Progenitor cell of endocrine pancreas (in vitro differentiated cells): ENCODE measurements around the gene CASK. TPM values are rescaled to one million over a fixed set of nuclear protein-coding genes. Genes with fewer than 3 reads are reported as not detected.

Source experiments
- DNase-seq: peaks from one replicate; pipeline ENCODE4 v3.0.0; 2021; ENCODE audit warnings: low spot score; ENCODE audit not compliant: unreplicated experiment
- H3K27ac Mint-ChIP-seq: 2 replicates; pipeline ENCODE4 v1.8.0; 2021; ENCODE audit warnings: mild to moderate bottlenecking, moderate library complexity, mixed read lengths
- H3K27me3 Mint-ChIP-seq: 2 replicates; pipeline ENCODE4 v1.8.0; 2021; ENCODE audit warnings: mixed read lengths
- H3K36me3 Mint-ChIP-seq: 2 replicates; pipeline ENCODE4 v1.8.0; 2022; ENCODE audit warnings: mixed read lengths; ENCODE audit not compliant: insufficient read depth
- H3K4me1 Mint-ChIP-seq: 2 replicates; pipeline ENCODE4 v1.8.0; 2021; ENCODE audit warnings: low read depth, mixed read lengths
- H3K4me3 Mint-ChIP-seq: 2 replicates; pipeline ENCODE4 v1.8.0; 2021; ENCODE audit warnings: low read depth, mild to moderate bottlenecking, moderate library complexity, mixed read lengths
- H3K9me3 Mint-ChIP-seq: 2 replicates; pipeline ENCODE4 v1.8.0; 2021; ENCODE audit warnings: low read depth, mixed read lengths
- total RNA-seq: library from RNA; stranded (reverse); gene quantifications from 2 replicates; pipeline ENCODE4 v1.2.1, GENCODE V29; 2021
- TF ChIP-seq, protein P1 (sequence below): fragments of 200-600 bp; sonication (generic); IDR thresholded peaks from one replicate; pipeline ENCODE4 v1.5.0; 2021; ENCODE audit warnings: antibody characterized with exemption, mild to moderate bottlenecking; ENCODE audit not compliant: unreplicated experiment

Gene CASK
- total RNA-seq, 1 donor from 2014 or later, result 68.3 TPM

DNA sequence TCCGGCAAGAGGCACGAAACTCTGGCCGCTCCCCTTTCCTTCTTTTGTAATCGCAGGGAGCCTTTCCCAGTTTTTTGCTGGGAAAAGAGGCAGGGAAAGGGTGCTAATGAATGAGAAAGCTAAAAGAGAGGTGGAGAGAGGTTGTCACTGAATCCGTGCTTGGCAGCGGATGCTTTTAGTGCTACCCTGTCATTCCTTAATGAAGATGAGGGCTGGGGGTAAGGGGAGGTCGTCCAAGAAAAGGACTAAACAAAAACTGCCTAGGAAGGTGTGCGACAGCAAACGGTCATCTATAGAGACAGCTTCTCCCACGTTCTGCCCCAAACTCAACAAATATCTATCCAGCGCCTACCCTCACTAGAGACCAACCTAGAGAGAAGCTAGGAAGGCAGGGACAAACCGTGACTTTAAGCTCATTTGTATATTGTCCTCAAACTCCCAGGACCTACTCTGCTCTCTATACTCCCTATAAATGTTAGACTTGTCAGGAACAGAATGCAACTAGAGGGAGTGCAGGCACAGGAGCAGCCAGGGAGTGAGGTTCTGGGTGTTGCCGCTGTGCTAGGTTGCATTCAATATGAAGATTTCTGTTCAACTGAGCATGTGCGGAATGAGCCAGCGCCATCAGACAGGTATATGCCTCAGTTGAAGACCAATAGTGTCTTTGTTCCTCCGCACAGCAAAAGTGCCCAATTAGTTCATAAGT, 777 bp upstream of the CASK start:
- DNase-seq, result no peak
- H3K4me1 Mint-ChIP-seq, result peaks cover 6% of the 10 kb centered on the region

DNA sequence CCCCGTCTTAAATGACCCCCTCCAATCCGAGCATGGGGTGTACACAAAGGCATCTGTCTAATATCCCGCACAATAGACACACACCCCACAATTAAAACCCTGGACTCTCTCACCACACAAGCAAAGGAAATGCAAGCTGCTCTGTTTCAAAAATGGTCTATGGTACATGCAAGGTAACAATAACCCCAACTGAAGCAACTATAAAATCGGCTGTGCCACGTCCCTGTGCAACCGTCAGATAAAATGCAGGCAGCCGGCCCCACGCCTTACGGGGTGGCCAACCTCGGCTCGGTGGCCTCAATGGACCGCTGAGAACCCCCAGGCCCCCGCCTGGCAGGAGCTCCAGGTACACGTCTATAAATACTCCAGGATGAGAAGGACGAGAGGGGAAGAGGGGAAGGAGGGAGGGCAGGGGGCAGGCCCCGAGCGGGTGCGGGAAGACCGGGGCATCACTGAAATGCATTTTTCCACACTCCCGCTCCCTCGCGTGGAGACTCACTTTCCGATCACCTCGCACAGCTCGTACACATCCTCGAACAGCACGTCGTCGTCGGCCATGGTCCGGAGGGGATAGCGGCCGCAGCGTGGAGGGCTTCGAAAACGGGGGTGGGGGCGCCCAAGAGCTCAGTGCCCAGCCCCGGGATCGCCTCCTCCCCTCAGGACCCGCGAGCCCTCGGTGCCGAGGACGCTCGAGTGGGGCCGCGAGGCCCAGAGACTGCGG, 763 bp downstream of the CASK start:
- Mint-ChIP-seq H3K27ac (peak overlapping the region; percentile 83), H3K9me3 (peaks cover 10% of the 10 kb centered on the region), H3K4me3 (peak overlapping the region; percentile 87)

More for the DNA sequence above, 777 bp upstream of the CASK start:
- Mint-ChIP-seq H3K9me3 (peaks cover 10% of the 10 kb centered on the region), H3K4me3 (peak overlapping the region; percentile 86), H3K36me3 (no peaks in the 10 kb centered on the region), H3K27ac (peak overlapping the region; percentile 96), H3K27me3 (no peaks in the 10 kb centered on the region)
- TF ChIP-seq, protein P1, sequence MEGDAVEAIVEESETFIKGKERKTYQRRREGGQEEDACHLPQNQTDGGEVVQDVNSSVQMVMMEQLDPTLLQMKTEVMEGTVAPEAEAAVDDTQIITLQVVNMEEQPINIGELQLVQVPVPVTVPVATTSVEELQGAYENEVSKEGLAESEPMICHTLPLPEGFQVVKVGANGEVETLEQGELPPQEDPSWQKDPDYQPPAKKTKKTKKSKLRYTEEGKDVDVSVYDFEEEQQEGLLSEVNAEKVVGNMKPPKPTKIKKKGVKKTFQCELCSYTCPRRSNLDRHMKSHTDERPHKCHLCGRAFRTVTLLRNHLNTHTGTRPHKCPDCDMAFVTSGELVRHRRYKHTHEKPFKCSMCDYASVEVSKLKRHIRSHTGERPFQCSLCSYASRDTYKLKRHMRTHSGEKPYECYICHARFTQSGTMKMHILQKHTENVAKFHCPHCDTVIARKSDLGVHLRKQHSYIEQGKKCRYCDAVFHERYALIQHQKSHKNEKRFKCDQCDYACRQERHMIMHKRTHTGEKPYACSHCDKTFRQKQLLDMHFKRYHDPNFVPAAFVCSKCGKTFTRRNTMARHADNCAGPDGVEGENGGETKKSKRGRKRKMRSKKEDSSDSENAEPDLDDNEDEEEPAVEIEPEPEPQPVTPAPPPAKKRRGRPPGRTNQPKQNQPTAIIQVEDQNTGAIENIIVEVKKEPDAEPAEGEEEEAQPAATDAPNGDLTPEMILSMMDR, result no peak

DNA sequence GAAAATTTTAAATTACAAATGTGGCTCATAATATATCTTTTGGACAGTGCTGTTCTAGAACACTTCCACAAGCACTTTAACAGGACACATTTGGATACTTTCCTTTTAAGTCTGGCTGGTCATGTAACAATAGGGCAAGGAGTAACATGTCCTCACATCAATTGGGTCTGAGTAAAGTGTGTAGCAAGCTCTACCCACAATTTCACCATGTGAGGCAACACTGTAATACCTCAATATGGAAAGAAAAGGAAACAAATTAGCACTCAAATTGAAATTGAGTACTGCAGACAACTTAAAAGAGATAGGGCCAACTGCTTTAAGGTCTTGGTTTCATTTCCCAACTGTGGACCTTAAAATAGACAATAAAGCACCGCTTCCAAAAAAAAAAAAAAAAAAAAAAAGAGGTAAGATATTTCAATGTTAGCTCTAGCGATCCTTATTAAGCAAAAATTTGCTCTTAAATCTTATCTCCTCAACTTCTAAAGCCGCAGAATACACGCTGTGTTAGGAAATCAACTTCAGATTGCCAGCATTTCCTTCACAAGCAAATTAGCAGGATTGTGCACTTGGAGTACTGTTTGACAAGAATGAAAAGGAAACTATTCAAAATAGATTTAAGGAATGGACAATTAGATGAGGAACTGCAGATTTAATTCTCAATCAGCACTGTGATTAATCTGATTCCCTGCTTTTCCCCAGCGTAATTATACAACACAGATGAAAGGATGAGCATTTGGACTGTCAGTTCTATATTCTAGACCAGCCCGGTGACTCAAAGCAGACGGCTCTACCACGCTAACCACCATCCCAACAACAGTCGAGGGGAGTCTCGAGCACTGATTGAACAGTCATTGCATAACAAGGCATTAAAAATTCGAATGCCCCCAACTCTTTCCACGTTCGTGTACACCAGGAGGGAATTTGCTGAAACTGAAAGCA, 1.6 kb downstream of the CASK start:
- H3K4me3 Mint-ChIP-seq, result peak overlapping the region; percentile 87
- TF ChIP-seq, protein P1, result no peak
- H3K9me3 Mint-ChIP-seq, result peaks cover 7% of the 10 kb centered on the region
- H3K27ac Mint-ChIP-seq, result peak overlapping the region; percentile 83
- no peaks in the 10 kb centered on the region for H3K36me3 Mint-ChIP-seq
- H3K27me3 Mint-ChIP-seq, result no peaks in the 10 kb centered on the region
- no peak for DNase-seq
- H3K4me1 Mint-ChIP-seq, result peaks cover 15% of the 10 kb centered on the region

More for the DNA sequence above, 763 bp downstream of the CASK start:
- H3K4me1 Mint-ChIP-seq, result peaks cover 11% of the 10 kb centered on the region
- TF ChIP-seq, protein P1, result peak; percentile 26
- peak; percentile 15 for DNase-seq
- no peaks in the 10 kb centered on the region for H3K27me3 Mint-ChIP-seq
- H3K36me3 Mint-ChIP-seq, result no peaks in the 10 kb centered on the region

DNA sequence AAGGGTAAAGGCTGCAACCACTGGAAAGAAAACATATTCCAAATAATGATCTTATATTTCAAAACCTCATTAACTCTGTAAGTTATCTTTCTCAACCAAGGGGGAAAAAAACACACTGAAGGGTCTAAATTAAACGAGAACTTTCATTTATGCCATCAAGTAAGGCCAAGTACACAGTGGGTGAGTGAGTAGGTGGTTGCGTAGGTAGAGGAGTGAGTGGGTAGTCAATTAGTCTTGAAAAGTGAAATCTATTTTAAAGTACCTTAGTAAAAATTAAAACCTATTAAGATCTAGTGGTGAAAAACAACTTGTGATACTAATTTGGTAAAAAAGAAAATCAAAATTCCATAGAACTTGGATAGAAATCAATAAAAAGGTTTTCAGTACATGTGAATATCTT, 3.5 kb downstream of the CASK start:
- peaks cover 4% of the 10 kb centered on the region for H3K9me3 Mint-ChIP-seq
- H3K36me3 Mint-ChIP-seq, result no peaks in the 10 kb centered on the region
- no peak for DNase-seq
- TF ChIP-seq, protein P1, result no peak
- peaks cover 20% of the 10 kb centered on the region for H3K4me1 Mint-ChIP-seq
- H3K27me3 Mint-ChIP-seq, result no peaks in the 10 kb centered on the region
- H3K4me3 Mint-ChIP-seq, result no peak overlapping the region
- no peak overlapping the region for H3K27ac Mint-ChIP-seq

DNA sequence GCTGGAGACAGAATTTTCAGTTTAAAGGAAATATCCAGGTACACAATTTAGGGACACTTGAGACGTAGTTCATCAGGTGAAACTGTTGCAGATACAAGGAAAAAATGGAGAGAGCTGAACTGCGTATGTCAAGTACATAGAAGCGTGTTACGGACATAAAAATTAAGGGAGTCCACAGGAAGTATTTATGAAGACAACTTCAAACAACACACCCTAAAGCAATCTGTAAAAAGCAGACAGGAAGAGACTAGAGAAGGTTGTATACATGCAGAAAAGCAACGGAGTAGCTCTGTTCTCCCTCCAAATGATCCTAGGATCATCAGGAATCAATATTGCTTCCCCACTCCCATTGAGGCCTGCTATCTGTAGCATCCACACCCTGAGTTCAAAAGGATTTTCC, 5.8 kb downstream of the CASK start:
- H3K9me3 Mint-ChIP-seq, result peaks cover 4% of the 10 kb centered on the region
- TF ChIP-seq, protein P1, result no peak
- no peaks in the 10 kb centered on the region for H3K36me3 Mint-ChIP-seq
- DNase-seq, result no peak
- no peak overlapping the region for H3K27ac Mint-ChIP-seq
- H3K4me1 Mint-ChIP-seq, result peaks cover 22% of the 10 kb centered on the region
- H3K27me3 Mint-ChIP-seq, result no peaks in the 10 kb centered on the region
- no peak overlapping the region for H3K4me3 Mint-ChIP-seq
